Dendritic cell treated with granulocyte-macrophage colony-stimulating factor and Interleukin-4, amounts not matched to agents 40 ng/mL and 50 ng/mL, for 4 days (primary cell): Measurements from ENCODE around the gene JAML.

Experiments used
- H3K27ac Mint-ChIP-seq: one replicate; pipeline ENCODE4 v1.8.0; 2022; ENCODE audit warnings: mild to moderate bottlenecking, mixed read lengths
- H3K27me3 Mint-ChIP-seq: one replicate; pipeline ENCODE4 v1.8.0; 2022; ENCODE audit warnings: mild to moderate bottlenecking, mixed read lengths
- H3K36me3 Mint-ChIP-seq: one replicate; pipeline ENCODE4 v1.8.0; 2022; ENCODE audit warnings: low read depth, mixed read lengths
- H3K4me1 Mint-ChIP-seq: one replicate; pipeline ENCODE4 v1.8.0; 2022; ENCODE audit warnings: low read depth, mixed read lengths
- H3K4me3 Mint-ChIP-seq: one replicate; pipeline ENCODE4 v1.8.0; 2022; ENCODE audit warnings: mild to moderate bottlenecking, moderate library complexity, mixed read lengths
- H3K9me3 Mint-ChIP-seq: one replicate; pipeline ENCODE4 v1.8.0; 2022; ENCODE audit warnings: mixed read lengths
- intact Hi-C: fragments of 100-400 bp; cut with micrococcal nuclease; formaldehyde crosslinking; loops from one replicate; pipeline ENCODE4 v1.15.0; 2022

The JAML gene

DNA sequence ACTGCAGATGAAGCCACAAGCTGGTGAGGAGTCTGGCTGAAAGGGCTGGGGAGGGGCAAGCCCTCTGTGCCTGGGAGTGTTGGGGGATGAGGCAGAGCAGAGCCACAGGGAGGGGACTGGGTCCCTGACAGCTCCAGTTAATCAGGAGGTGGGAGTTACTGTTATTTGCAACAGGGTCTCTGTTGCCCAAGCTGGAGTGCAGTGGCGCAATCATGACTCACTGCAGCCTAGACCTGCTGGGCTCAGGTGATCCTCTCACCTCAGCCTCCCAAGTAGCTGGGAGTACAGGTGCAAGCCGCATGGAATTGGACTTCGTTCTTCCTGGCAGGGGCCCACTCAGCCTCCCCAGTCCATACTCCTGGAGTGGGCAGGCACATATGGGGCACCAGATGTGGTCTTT is 56.1 kb downstream of the JAML start:
- Mint-ChIP-seq H3K27me3 (peaks cover 61% of the 10 kb centered on the region), H3K4me1 (peaks cover 6% of the 10 kb centered on the region), H3K9me3 (no peaks in the 10 kb centered on the region), H3K27ac (no peak overlapping the region), H3K4me3 (no peak overlapping the region), H3K36me3 (no peaks in the 10 kb centered on the region)
- intact Hi-C loops: no loop called here

DNA sequence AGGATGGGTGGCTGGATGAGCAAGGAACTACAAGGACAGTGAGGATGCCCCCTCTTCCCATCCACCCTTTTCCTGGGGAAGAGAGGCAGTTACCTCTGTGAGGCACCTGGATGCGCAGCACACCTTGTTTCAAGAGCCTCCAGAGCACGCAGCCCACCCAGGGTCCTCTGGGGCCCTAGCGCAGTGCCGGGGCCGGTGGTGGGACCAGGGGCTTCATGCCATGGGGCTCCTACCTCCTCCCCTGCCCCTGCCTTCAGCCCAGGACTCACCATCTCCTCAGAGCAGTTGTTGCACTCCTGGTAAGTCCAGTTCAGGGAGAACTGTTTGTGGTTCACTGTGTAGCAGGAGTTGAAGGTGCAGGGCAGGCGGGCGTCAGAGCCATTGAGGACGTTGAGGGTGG is 56.5 kb downstream of the JAML start:
- Mint-ChIP-seq H3K27me3 (peaks cover 65% of the 10 kb centered on the region), H3K4me1 (peaks cover 6% of the 10 kb centered on the region), H3K9me3 (no peaks in the 10 kb centered on the region), H3K4me3 (no peak overlapping the region), H3K36me3 (no peaks in the 10 kb centered on the region), H3K27ac (no peak overlapping the region)
- intact Hi-C loops: no loop called here

DNA sequence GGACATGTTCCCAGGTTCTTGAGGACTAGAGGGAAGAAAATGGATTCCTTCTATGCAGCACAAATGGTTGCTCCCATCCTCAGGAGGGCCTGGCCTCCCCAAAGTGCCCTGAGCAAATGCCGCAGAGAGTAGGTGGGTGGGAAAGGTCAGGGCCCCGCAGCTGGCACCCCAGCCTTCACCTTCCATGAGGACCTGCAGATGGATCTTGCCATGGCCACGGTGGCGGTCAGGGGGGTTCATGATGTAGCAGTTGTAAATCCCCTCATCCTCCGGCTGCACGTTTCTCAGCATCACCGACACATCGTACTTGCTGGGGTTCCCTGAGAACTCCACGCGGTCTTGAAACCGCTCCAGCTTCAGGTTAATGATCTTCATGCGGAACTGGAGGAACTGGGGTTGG is 56.9 kb downstream of the JAML start:
- intact Hi-C loops: no loop called here
- no peak overlapping the region for H3K4me3 Mint-ChIP-seq
- no peaks in the 10 kb centered on the region for H3K36me3 Mint-ChIP-seq
- H3K9me3 Mint-ChIP-seq: no peaks in the 10 kb centered on the region
- H3K4me1 Mint-ChIP-seq: peaks cover 6% of the 10 kb centered on the region
- H3K27me3 Mint-ChIP-seq: peaks cover 64% of the 10 kb centered on the region
- no peak overlapping the region for H3K27ac Mint-ChIP-seq

DNA sequence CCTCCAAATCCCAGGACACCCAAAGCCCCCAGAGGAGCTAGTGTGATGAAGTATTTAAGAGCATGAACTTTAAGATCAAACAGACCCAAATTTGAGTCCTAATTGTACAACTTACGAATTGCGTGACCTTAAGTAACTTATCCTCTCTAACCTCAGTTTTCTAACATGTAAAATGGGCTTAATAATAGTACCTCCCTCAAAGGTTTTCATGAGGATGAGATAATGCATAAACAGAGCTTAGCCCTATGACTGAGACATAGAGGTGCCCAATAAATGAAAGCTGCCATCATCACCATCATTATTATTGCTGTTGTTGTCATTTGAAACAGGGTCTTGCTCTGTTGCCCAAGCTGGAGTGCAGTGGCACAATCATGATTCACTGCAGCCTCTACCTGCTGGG is 57.6 kb downstream of the JAML start:
- no peak overlapping the region for H3K4me3 Mint-ChIP-seq
- intact Hi-C loops: no loop called here
- peaks cover 59% of the 10 kb centered on the region for H3K27me3 Mint-ChIP-seq
- no peaks in the 10 kb centered on the region for H3K9me3 Mint-ChIP-seq
- H3K27ac Mint-ChIP-seq: no peak overlapping the region
- no peaks in the 10 kb centered on the region for H3K36me3 Mint-ChIP-seq
- peaks cover 6% of the 10 kb centered on the region for H3K4me1 Mint-ChIP-seq

DNA sequence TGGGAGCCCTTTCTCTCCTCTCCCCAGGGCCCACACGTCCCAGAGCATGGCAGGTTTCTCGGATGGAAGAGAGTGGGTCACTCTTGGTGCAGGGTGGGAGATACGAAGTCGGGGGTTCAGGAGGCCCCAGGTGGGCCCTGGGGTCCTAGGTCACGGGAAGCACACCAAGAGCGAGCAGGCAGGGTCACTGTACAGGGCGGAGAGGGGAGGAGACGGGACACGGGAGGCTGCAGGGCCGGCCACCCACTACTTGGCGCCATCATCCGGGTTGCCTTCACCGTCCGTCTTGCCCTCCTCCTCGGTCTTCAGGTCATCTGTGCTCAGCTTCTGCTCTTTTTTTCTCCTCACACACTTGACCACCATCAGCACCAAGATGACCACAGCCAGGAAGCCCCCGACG is 58.2 kb downstream of the JAML start:
- no peak overlapping the region for H3K4me3 Mint-ChIP-seq
- H3K4me1 Mint-ChIP-seq: peaks cover 5% of the 10 kb centered on the region
- H3K27ac Mint-ChIP-seq: no peak overlapping the region
- peaks cover 62% of the 10 kb centered on the region for H3K27me3 Mint-ChIP-seq
- intact Hi-C loops: no loop called here
- H3K36me3 Mint-ChIP-seq: no peaks in the 10 kb centered on the region
- H3K9me3 Mint-ChIP-seq: no peaks in the 10 kb centered on the region

DNA sequence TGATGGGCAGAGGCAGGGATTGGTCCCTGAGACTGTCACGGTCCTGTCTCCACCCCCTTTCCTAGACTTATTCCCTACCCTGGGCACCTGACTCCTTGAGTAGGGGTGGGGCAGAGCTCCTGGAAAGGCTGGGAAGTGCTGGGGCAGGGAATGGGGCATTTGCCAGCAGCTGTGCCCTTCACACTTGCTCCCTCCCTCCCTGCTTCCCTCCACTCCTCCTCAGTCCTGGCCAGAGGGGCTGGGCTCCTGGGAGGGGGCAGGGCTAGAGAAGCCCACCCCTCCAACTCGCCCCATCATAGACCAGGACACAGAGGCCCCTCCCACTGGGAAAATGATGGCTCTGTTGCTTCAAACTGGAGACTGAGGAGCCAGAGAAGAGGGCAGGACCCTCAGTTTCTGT is 59.9 kb downstream of the JAML start:
- H3K36me3 Mint-ChIP-seq: no peaks in the 10 kb centered on the region
- H3K9me3 Mint-ChIP-seq: no peaks in the 10 kb centered on the region
- H3K27ac Mint-ChIP-seq: no peak overlapping the region
- H3K27me3 Mint-ChIP-seq: peaks cover 54% of the 10 kb centered on the region
- H3K4me3 Mint-ChIP-seq: no peak overlapping the region
- intact Hi-C loops: no loop called here
- no peaks in the 10 kb centered on the region for H3K4me1 Mint-ChIP-seq

DNA sequence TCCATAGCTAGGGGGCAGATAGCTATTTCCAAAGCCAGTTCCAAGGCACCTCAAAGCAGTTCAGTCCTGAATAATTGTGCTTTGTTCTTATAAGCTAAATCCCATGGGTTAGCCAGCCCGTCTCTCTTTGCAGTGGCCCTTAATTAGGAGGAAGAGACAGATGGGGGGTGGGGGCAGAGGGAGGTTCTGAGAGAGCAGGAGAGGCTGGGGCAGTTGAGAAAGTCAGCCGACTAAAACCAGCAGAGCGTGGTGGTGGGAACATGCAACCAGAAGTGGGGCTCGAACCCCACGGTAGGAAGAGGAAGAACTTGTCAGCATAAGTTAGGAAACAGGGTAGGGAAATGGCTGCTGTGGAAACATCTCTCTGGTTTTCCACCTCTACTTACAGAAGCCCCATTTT is 61.3 kb downstream of the JAML start:
- intact Hi-C loops: no loop called here
- H3K4me1 Mint-ChIP-seq: no peaks in the 10 kb centered on the region
- no peaks in the 10 kb centered on the region for H3K36me3 Mint-ChIP-seq
- no peaks in the 10 kb centered on the region for H3K9me3 Mint-ChIP-seq
- H3K27ac Mint-ChIP-seq: no peak overlapping the region
- H3K4me3 Mint-ChIP-seq: no peak overlapping the region
- H3K27me3 Mint-ChIP-seq: peaks cover 55% of the 10 kb centered on the region

DNA sequence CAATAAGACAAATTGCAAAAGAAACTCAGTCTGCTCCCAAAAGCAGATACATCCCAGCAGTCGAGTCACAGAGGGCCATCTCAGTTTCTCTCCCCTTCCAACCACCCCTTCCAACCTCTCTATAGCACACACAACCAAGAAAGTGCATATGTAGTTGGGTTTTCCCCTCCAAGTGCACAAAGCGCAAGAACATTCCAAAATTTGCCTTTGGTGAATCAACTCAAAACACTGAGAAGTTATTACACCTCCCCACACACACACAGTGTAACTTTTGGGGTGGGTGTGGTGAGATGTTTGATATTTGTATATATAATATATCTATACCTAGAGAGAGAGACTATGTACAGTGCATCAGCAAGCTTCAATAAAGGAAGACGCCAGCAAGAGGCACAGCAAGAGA is 62.0 kb downstream of the JAML start:
- peaks cover 53% of the 10 kb centered on the region for H3K27me3 Mint-ChIP-seq
- no peaks in the 10 kb centered on the region for H3K9me3 Mint-ChIP-seq
- intact Hi-C loops: no loop called here
- no peaks in the 10 kb centered on the region for H3K36me3 Mint-ChIP-seq
- no peaks in the 10 kb centered on the region for H3K4me1 Mint-ChIP-seq
- no peak overlapping the region for H3K27ac Mint-ChIP-seq
- no peak overlapping the region for H3K4me3 Mint-ChIP-seq

DNA sequence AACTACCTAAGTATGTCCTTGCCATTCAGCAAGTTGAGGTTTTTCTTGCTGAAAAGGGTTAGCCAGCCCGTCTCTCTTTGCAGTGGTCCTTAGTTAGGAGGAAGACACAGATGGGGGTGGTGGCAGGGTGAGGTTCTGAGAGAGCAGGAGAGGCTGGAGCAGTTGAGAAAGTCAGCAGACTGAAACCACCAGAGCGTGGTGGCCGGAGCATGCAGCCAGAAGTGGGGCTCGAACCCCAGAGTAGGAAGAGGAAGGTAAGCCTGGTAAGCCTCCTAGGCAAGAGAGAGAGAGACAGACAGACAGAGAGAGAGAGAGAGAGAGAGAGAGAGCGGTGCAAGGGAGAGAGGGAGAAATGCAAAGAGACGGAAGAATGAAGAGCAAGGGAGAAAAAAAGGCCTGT is 63.0 kb downstream of the JAML start:
- peaks cover 56% of the 10 kb centered on the region for H3K27me3 Mint-ChIP-seq
- H3K4me3 Mint-ChIP-seq: no peak overlapping the region
- no peaks in the 10 kb centered on the region for H3K9me3 Mint-ChIP-seq
- intact Hi-C loops: no loop called here
- H3K27ac Mint-ChIP-seq: no peak overlapping the region
- H3K36me3 Mint-ChIP-seq: no peaks in the 10 kb centered on the region
- peaks cover 2% of the 10 kb centered on the region for H3K4me1 Mint-ChIP-seq

DNA sequence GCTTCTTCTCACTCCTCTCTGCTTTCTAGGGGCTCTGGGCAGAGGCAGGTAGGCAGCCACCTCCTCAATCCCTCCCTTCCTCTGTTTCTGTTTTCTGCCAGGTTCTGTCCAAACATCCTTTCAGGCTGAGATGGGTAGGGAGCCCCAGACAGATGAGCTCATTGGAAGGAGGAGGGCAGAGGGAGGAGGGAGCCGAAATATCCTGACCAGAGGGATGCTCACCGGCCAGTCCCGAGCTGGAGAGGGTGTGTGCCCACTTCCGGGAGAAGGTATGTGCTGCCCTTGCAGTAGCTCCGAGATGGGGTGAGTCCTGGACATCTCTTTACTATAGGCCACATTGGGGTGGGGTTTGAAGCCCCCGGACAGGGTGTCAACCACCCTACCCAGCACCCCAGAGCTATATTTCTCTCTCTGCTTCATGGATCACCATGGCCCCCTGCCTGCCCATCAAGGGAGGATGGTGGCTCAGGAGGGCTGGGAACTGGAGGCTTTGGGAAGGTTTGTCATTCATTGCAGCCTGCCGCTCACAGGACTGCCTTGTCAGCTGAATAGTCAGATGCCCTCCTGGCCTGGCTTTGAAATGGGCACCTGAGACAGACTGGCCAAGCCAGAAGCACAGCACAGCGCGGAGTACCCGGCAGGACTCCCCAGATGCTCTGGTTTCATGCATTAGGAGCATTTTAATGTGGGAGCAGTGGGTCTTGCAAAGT is 67.5 kb downstream of the JAML start:
- Mint-ChIP-seq H3K4me1 (peaks cover 27% of the 10 kb centered on the region), H3K36me3 (no peaks in the 10 kb centered on the region), H3K9me3 (no peaks in the 10 kb centered on the region), H3K27me3 (peaks cover 78% of the 10 kb centered on the region), H3K4me3 (no peak overlapping the region), H3K27ac (no peak overlapping the region)
- intact Hi-C loops: loop anchor here (10.0 kb wide), 1 partner anchor 327 kb away; no protein-coding TSS in a partner anchor

DNA sequence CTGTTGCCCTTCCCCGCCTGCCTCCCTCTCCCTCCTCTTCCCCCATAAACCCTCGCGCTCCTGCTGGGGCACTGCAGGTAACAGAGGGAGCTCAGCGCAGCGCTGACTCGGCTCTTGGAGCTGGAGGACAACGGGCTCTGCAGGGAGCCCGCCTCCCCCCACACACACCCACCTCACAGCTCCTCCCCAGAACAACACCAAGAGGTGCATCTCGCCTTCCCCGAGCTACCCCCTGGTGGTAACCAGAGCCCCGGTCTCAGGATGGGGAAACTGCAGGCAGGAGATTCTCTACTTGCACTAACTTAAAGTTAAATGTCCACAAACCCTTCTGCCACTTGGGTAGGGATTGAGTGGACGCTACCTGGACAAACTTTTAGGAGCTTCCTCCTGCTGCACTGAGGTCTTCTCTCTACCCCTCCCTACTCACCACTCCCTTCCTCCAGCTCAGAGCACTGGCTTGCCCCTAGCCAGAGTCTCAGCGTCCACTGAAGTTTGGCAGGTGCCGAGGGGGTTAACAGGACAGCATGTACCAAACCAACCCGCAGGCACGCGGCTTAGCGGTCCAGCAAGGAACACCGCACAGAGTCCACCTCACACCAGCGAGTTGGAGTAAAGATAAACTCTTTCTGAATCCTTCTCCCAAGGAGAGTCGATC is 68.2 kb downstream of the JAML start:
- H3K36me3 Mint-ChIP-seq: no peaks in the 10 kb centered on the region
- H3K4me3 Mint-ChIP-seq: no peak overlapping the region
- intact Hi-C loops: loop anchor here (10.0 kb wide), 1 partner anchor 328 kb away; no protein-coding TSS in a partner anchor
- no peaks in the 10 kb centered on the region for H3K9me3 Mint-ChIP-seq
- peaks cover 29% of the 10 kb centered on the region for H3K4me1 Mint-ChIP-seq
- no peak overlapping the region for H3K27ac Mint-ChIP-seq
- H3K27me3 Mint-ChIP-seq: peaks cover 81% of the 10 kb centered on the region

DNA sequence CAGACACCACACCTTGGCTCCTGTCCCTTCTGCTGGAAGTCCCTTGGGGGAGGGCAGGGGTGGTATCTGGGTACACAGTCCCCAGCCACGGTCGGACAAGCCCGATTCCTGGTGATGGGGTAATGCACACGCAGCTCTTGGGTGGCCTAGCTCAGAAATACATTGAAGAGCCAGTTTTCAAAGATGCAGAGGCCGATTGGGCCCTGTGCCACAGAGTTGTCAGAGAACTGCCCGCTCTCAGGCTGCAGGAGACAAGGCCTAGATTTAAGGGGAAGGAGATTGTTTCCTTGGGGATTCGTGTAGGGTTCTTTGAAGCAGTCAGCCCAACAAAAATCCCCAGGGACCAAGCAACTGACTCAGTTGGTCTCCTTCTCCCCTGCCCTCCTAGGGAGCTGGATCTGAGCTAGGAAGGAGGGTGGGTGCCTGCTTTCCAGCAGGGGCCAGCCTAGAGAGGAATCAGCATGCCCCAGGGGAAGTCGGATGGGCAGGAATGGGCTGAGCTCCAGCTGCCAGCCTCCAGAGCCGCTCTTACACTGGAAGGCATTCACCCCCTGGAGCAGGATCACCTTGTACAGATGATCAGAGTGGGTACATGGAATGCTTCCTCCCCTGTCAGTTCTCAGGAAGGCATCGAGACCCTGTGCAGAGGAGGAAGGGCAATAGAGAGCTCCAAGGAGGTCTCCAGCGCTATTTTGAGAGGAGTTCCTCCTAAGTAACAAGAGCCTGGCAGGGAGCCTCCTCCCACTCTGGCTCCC is 68.9 kb downstream of the JAML start:
- no peak overlapping the region for H3K27ac Mint-ChIP-seq
- peaks cover 80% of the 10 kb centered on the region for H3K27me3 Mint-ChIP-seq
- H3K4me1 Mint-ChIP-seq: peaks cover 29% of the 10 kb centered on the region

DNA sequence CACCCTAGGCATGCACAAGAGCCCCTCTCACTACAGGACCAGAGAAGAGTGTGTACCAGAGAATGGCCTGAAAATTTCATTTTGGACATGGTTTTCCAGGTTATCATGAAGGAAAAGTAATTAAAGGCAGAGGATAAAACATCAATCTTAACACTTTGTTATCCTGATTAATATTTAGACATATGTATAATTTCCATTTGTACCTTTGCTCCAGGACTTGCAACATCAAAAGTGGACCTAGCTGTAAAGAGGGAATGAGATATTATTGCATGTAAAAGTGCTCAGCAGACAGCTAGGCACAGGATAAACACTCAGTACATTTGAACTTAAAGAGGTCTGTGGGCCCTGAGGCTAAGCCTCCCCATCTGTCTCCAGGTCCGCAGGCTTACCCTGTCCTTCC is 70.2 kb downstream of the JAML start:
- Mint-ChIP-seq H3K9me3 (no peaks in the 10 kb centered on the region), H3K4me1 (peaks cover 29% of the 10 kb centered on the region), H3K4me3 (no peak overlapping the region), H3K27ac (no peak overlapping the region), H3K27me3 (peaks cover 89% of the 10 kb centered on the region), H3K36me3 (no peaks in the 10 kb centered on the region)
- intact Hi-C loops: loop anchor here (10.0 kb wide), 1 partner anchor 330 kb away; no protein-coding TSS in a partner anchor

More for the DNA sequence above, 68.9 kb downstream of the JAML start:
- Mint-ChIP-seq H3K36me3 (no peaks in the 10 kb centered on the region), H3K9me3 (no peaks in the 10 kb centered on the region), H3K4me3 (no peak overlapping the region)
- intact Hi-C loops: loop anchor here (10.0 kb wide), 1 partner anchor 329 kb away; no protein-coding TSS in a partner anchor

DNA sequence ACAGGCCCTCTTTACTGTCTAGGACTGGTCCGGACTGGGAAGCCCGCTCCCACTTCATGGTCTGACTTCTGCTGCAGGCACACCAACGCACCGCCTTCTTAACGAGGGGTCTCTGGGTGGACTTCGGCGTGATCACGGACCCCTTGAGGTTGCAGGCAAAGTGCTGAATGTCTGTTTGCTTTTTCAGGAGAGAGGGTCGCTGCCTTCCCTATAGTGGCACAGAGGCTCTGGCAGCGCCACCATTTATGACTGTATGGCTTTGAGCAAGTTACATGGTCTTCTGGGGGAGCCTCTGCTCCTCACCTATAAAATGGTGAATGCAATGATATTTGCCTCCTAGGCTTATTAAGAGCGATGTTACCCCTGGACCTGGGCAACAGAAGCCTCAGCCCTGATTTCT is 70.8 kb downstream of the JAML start:
- intact Hi-C loops: loop anchor here (10.0 kb wide), 1 partner anchor 331 kb away; no protein-coding TSS in a partner anchor
- H3K4me3 Mint-ChIP-seq: no peak overlapping the region
- no peak overlapping the region for H3K27ac Mint-ChIP-seq
- peaks cover 87% of the 10 kb centered on the region for H3K27me3 Mint-ChIP-seq
- H3K9me3 Mint-ChIP-seq: no peaks in the 10 kb centered on the region
- no peaks in the 10 kb centered on the region for H3K36me3 Mint-ChIP-seq
- H3K4me1 Mint-ChIP-seq: peaks cover 29% of the 10 kb centered on the region
